COLO829 (cell line): ENCODE data around the gene FOXJ3.
"Not testable (repeated sequence)": the region's sequence is repeated elsewhere in the genome, so short reads cannot be mapped to it uniquely, and the experiment has no call there.

Experiments used
- DNase-seq: peaks from one replicate; pipeline ENCODE4 v3.0.0; 2012; ENCODE audit warnings: low spot score

FOXJ3 gene

GRCh38 chr1:42251042-42251441 is 84.0 kb downstream of the FOXJ3 start:
- DNase-seq: no peak

DNA sequence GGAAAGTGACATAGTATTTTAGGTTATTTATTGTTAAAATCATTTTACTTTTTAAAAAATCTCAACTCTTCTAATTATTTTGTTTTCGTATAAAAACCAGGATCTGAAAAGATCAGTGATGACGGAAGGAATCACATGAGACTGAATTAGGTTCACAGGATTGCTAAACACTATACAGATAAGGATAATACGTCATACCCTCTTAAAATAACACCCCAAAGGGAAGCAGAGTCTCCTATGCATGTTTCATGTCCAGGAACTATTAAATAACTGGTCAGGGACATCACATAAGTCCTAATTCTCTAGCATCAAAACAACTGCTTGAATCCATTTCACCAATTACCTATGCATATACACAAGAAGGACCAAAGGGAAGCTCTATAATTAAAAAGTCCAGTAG is 84.9 kb downstream of the FOXJ3 start:
- no peak for DNase-seq

- DNase-seq: no peak
These were observed 93.9 kb downstream of the FOXJ3 start for GRCh38 chr1:42240966-42241755.

DNA sequence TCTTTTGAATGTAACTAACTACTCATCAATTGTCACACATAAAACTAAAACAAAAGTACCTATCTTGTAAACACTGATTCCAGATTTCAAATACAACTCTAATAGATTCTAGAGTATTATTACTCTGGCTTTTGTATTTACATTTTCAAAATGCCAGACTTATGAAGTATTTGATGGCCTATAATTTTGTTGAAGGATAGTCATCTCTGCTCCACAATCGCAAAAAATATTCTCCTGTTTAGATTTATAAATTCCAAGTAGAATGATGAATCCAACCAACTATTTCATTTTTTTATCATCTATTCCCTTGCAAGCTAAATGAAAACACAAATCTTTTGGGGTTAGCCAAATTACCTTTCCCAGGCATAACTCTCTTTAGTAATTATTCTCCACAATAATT is 95.5 kb downstream of the FOXJ3 start:
- no peak for DNase-seq

DNA sequence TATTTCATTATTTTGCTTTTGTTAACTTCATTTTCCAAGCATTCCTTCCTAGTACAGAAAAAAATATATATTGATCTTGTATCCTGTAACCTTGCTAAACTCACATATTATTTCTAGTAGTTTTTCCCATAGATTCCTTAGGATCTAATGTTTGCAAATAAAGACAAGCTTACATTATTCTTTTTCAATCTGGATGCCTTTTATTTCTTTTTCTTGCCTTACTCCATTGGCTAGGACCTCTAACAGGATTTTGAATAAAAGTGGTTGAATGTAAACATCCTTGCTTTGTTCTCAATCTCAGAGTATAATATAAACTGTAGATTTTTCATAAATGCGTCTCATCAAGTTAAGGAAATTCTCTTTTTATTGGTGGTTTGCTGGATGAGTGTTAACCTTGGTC is 96.0 kb downstream of the FOXJ3 start:
- DNase-seq: no peak

GRCh38 chr1:42231253-42231652 is 103.8 kb downstream of the FOXJ3 start:
- no peak for DNase-seq

GRCh38 chr1:42228938-42229337 is 106.1 kb downstream of the FOXJ3 start:
- DNase-seq: no peak

DNA sequence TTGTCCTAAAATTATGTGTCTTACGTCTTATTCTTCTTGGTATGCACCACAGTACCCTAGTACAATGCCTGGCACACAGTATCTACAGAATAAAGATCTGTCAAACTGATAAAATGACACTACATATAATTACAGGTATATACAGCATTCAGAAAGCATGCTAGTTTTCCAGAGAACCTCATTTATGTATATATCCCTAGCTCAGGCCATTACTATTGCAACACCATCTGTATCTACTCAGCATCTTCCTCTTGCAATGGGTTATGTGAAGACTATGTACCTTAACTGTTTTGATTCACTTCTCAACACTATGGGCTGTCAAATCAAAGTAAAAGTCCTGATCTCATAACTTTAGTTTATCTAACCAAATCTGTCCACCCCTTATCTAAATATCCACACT is 112.0 kb downstream of the FOXJ3 start:
- no peak for DNase-seq

GRCh38 chr1:42221952-42222606 is 113.0 kb downstream of the FOXJ3 start:
- no peak for DNase-seq

DNA sequence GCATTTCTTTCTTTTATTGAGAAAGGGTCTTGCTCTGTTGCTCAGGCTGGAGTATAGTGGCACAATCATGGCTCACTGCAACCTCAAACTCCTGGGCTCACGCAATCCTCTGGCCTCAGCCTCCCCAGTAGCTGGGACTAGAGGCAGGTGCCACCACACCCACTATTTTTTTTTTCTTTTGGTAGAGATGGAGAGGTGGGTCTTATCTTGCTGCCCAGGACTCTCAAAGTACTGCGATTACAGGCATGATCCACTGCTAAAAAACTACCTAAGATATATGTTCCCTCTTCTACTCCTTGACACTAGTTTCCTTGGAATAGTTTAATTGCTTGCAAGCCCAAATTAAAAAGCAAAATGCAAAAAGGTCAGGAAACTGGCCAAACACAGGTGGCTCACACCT is 113.6 kb downstream of the FOXJ3 start:
- DNase-seq: no peak

DNA sequence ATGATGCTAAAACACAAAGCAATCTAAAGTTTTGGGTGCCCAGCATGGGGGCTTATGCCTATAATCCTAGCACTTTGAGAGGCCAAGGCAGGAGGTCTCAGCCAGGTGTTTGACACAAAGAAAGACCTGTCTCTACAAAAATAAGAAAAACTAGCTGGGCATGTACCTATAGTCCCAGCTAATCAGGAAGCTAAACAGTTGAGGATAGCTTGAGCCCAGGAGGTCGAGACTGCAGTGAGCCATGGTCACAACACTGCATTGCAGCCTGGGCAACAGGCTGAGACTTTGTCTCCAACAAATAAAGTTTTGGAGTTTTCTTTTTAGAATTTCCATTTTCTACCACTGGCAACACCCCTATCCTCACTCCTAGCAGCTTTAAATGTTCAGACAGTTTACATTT is 115.4 kb downstream of the FOXJ3 start:
- no peak for DNase-seq

DNA sequence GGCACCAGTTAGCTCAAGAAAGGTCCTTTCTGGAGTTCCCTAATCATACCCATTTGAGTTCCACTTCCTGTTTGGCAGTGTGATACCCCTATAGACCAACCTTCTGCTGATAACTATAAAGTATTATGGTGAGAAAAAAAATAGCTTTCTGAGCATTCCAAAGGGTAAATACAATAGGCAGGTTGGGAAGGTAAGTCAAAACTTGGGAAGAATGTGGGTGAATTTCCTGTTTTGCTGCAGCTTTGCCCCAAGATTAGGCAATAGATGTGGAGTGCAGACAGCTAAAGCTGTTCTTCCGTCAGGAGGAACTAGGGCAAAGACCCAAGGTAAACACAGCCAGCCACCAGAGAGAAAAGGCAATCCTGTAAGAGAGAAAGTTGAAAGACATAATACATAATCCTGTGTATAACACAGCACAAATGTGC is 120.6 kb downstream of the FOXJ3 start:
- no peak for DNase-seq

DNA sequence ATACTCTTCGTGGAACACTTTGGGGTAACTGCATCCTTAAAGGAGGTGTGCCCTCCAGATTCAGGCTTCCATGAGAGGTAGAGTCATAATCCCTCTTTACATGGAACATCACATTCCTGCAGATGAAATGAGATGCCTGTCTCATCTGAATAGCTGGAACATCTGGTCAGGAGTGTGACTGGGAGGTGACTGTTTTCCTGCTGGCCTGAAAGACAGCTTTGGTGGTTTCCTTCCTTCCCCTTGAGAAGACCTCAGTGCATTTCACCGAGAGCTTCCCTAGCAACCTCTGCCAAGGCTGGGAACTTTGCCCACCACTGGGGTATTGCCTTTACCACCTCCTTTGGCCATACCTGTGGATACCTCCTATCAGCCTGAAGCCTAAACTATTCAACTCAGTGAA is 123.8 kb downstream of the FOXJ3 start:
- DNase-seq: no peak

DNA sequence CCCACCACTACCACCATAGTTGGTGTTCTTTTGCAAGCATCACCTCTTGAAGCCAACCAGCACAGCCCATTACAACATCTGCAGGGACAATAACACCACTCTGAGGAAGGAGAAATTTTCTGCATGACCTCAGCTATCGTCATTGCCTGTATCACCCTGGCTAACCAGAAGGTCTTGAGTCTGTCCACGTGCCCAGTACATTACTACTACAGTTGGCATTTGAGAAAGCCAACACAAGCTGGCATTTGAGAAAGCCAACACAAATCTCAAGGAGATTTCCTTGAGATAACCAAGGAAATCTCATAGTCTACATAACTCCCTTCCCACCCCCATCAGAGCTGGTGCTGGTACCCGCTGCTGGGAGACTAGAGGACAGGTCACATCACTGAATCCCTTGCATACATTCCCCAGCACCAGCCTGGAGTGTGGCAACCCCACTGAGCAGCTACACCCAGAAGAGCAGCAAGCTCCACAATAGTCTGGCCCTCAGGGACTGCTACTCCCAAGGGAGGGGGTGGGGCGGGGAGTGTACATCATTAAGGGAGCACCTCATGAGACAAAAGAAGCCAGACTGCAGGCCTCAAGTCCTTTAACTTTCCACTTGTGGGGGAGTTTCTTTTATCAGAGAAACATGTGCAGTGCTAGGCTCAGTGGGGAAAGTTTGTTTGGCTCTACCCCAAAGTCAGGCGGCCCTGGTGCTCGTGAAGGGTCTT is 124.5 kb downstream of the FOXJ3 start:
- no peak for DNase-seq

DNA sequence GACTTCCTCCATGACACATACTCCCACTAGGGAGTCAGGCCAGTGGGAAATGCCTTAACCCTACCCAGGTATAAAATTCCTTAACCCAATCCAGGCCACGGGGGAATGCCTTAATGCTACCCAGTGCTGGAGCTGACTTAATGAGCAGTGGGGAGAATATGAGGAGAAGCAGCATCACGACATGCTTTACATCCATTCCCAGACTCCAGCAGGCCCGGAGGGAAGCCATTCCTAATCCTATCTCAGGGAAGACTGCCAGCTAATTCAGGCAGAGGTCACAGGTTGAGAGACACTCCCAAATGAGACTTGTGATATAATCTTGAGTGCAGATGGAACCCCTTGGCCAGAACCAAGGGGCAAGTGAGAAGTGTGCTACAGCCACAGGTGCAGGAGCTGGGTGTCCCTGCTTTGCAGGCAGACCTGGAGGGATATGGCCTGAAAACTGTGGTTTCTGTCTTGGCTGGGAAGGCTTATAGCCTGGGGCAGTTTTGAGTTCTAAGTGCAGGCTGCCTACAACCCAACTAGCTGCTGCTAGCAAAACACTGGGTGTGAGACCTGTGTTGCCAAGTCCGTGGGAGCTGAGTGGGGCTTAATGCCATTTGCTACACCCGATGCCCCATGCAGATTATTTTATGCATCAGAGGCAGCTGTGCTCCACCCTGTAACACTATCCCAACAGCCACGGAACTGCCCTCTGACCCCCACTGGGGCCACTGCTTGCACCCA is 125.3 kb downstream of the FOXJ3 start:
- DNase-seq: no peak

DNA sequence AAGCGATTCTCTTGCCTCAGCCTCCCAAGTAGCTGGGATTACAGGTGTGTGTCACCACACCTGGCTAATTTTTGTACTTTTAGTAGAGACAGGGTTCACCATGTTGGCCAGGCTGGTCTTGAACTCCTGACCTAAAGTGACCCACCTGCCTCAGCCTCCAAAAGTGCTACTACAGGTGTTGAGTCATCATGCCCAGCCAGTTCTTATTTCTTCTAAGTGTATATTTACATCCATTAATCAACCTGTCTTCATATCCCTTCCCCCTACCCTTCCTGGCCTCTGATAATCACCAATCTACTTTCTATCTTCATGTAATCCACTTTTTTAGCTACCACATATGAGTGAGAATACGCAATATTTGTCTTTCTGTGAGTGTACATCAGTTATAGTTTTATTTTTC is 128.1 kb downstream of the FOXJ3 start:
- DNase-seq: not testable (repeated sequence)

DNA sequence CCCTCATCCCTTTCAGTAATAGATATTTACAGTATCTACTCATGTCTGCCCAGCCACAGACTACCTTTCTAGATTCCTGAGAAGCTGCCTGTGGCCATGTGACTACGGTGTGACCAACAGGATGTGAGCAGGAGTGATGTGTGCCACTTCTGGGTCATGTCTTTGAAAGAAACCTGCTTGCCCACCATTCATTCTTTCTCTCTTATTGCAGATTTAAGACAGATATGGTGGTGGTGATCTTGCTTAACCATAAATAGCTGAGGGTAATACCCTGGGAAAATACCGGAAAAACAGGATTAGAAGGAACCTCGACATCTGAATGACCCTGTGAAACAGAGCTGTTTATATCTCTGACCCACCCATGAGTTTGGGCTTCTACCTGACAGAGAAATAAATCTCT is 128.9 kb downstream of the FOXJ3 start:
- DNase-seq: no peak

- no peak for DNase-seq
These were observed 133.0 kb downstream of the FOXJ3 start for GRCh38 chr1:42201986-42202385.

DNA sequence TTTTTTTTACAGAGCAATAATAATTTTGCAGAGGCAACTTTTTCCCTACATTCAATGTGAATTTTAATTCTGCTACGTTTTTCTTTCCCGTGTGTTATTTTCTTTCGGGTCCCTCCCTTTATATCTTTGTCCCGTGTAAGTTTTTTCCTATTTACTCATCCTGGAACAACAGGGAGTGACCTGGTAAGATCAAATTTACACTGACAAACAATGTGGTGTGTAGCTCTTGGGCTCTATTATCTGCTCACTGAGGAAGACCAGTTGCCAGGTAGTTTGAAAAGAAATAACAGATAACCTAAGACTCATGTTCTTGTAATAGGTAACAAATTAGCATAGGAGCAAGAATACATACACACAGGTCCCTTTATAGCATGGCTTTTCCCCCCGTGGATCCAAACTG is 136.8 kb downstream of the FOXJ3 start:
- DNase-seq: no peak

- no peak for DNase-seq
These were observed 139.2 kb downstream of the FOXJ3 start for GRCh38 chr1:42195841-42196240.

DNA sequence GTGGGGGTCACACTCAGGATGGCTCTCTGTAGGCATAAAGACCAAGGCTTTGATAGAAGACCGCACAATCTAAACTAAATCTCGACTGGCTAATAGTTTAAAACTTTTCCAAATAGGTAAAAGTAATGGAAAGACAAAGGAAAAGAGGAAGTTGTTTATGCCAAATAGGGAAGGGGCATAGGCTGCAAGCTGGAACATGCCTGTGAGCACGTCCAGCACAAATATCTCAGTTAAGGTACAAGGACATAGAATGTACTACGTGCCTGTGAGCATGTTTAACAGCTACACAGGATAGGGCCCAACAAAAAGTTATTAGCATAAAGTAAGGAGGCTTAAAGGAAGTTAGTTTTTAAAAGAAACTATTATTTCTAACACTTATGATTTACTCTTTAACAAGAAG is 142.9 kb downstream of the FOXJ3 start:
- DNase-seq: no peak

- DNase-seq: no peak
These were observed 143.7 kb downstream of the FOXJ3 start for GRCh38 chr1:42191319-42191718.
